ENCODE measurements around the gene SULT4A1. TPM values are rescaled to one million over a fixed set of nuclear protein-coding genes. Genes with fewer than 3 reads are reported as not detected.
A peak's percentile ranks its signal among the peaks of the same experiment; 100 is the strongest.

Gene SULT4A1
- total RNA-seq, 1 donor from 2014 or later, result 6.6 TPM

DNA sequence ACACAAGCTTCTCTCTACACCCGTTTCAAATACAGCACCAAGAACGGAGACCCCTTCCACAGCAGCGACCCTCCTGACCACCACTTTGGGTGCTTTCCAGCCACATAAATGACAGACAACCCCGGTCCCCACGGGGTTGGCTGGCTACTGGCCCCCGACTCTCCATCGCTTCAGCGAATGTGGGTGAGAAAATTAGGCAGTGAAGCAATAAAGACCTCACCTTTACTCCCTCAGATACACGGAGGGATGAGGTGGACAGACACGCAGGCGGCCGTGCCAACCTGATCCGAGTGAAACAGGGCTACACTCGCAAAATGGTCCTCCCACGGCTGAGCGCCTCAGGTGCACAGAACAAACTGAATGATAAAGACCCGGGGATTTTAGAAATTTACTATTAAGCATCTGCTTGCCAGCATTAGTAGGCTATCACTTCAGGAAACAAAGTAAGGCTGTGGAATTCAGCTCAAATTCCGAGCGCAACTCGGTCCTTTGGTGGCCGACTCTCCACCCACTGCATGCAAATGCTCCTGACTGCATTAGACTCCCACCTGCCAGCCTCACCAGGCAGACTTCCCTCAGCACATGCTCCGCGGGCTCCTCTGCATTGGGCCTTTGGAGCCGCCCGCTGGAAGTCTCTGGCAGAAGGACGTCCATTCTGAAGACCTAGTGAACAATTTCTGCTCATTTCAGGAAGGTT lies 37.4 kb downstream of the SULT4A1 start:
- Mint-ChIP-seq H3K27me3 (no peaks in the 10 kb centered on the region), H3K4me1 (ENCODE audit: low read depth) (peaks cover 32% of the 10 kb centered on the region), H3K4me3 (ENCODE audit: low read depth) (no peak overlapping the region), H3K9me3 (ENCODE audit: low read depth) (no peaks in the 10 kb centered on the region), H3K27ac (peak overlapping the region; percentile 83), H3K36me3 (ENCODE audit: insufficient read depth) (no peaks in the 10 kb centered on the region)
- TF ChIP-seq, protein P1, sequence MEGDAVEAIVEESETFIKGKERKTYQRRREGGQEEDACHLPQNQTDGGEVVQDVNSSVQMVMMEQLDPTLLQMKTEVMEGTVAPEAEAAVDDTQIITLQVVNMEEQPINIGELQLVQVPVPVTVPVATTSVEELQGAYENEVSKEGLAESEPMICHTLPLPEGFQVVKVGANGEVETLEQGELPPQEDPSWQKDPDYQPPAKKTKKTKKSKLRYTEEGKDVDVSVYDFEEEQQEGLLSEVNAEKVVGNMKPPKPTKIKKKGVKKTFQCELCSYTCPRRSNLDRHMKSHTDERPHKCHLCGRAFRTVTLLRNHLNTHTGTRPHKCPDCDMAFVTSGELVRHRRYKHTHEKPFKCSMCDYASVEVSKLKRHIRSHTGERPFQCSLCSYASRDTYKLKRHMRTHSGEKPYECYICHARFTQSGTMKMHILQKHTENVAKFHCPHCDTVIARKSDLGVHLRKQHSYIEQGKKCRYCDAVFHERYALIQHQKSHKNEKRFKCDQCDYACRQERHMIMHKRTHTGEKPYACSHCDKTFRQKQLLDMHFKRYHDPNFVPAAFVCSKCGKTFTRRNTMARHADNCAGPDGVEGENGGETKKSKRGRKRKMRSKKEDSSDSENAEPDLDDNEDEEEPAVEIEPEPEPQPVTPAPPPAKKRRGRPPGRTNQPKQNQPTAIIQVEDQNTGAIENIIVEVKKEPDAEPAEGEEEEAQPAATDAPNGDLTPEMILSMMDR (IDR thresholded peaks at IDR 0.05; ENCODE audit: unreplicated experiment), result no peak
- DNase-seq (ENCODE audit: low spot score, unreplicated experiment), result no peak

DNA sequence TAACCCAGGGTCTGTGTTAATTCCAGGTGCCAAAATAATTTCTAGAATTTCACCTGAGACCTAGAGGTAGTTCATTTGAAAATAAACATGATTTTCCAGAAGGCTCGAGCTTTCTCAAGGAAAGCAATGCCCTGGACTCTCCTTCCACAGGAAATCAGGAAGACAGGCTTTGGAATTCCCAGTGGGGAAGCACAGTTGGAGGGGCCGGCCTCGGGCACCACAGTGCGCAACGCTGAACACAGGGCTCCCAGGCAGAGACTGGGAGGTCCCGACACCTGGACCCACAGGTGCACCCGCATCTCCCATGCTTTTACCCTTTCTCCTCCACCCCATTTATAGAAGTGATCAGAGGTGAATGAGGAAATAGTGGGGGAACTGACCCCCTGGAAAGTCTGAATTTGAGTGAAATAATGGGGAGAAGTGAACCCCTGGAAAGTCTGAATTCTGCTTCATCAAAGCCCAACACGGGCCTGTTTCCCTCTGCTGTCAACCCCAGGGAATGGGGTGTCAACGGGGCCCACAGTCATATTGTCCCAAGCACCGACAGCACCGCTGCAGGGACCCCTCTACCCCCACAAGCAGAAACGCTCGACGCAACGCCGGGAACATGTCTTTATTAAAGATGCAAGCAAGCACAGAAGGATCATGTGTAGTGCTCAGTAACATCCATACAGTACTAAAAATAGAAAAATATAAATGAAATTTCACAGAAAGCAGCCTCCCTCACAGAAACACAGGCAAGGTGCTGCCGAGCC lies 38.2 kb downstream of the SULT4A1 start:
- TF ChIP-seq, protein P1 (IDR thresholded peaks at IDR 0.05; ENCODE audit: unreplicated experiment), result no peak
- no peaks in the 10 kb centered on the region for H3K27me3 Mint-ChIP-seq
- no peak overlapping the region for H3K4me3 Mint-ChIP-seq (ENCODE audit: low read depth)
- peak overlapping the region; percentile 94 for H3K27ac Mint-ChIP-seq
- H3K4me1 Mint-ChIP-seq (ENCODE audit: low read depth), result peaks cover 32% of the 10 kb centered on the region
- H3K9me3 Mint-ChIP-seq (ENCODE audit: low read depth), result no peaks in the 10 kb centered on the region
- no peaks in the 10 kb centered on the region for H3K36me3 Mint-ChIP-seq (ENCODE audit: insufficient read depth)
- DNase-seq (ENCODE audit: low spot score, unreplicated experiment), result no peak

DNA sequence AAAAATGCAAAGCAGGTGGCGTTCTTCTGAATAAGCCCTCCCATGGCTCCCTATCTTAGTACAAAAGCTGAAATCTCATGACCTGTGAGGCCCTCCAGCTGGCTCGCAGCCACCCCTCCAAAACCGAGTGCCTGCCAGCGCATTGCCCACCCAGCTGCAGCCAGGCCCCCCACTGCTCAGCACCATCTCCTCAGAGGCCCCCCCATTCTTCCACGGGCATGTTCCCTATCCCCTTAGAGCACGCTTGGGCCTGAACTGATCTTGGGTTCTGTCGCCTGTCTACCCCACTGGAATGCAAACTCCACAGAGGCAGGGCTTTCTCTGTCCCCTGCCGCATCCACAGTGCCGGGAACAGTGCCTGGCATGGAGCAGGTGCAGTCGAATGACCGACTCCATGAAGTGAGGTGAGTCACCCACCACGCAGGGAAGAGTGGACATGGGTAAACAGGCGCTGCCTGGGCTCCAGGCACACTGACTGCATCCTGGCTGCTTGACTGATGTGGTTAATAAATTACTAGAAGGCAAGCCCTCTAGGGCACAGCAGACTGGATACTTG lies 38.9 kb downstream of the SULT4A1 start:
- no peak for DNase-seq (ENCODE audit: low spot score, unreplicated experiment)
- H3K36me3 Mint-ChIP-seq (ENCODE audit: insufficient read depth), result no peaks in the 10 kb centered on the region
- peak overlapping the region; percentile 94 for H3K27ac Mint-ChIP-seq
- no peak overlapping the region for H3K4me3 Mint-ChIP-seq (ENCODE audit: low read depth)
- no peaks in the 10 kb centered on the region for H3K9me3 Mint-ChIP-seq (ENCODE audit: low read depth)
- no peaks in the 10 kb centered on the region for H3K27me3 Mint-ChIP-seq
- TF ChIP-seq, protein P1 (IDR thresholded peaks at IDR 0.05; ENCODE audit: unreplicated experiment), result no peak
- H3K4me1 Mint-ChIP-seq (ENCODE audit: low read depth), result peaks cover 32% of the 10 kb centered on the region

DNA sequence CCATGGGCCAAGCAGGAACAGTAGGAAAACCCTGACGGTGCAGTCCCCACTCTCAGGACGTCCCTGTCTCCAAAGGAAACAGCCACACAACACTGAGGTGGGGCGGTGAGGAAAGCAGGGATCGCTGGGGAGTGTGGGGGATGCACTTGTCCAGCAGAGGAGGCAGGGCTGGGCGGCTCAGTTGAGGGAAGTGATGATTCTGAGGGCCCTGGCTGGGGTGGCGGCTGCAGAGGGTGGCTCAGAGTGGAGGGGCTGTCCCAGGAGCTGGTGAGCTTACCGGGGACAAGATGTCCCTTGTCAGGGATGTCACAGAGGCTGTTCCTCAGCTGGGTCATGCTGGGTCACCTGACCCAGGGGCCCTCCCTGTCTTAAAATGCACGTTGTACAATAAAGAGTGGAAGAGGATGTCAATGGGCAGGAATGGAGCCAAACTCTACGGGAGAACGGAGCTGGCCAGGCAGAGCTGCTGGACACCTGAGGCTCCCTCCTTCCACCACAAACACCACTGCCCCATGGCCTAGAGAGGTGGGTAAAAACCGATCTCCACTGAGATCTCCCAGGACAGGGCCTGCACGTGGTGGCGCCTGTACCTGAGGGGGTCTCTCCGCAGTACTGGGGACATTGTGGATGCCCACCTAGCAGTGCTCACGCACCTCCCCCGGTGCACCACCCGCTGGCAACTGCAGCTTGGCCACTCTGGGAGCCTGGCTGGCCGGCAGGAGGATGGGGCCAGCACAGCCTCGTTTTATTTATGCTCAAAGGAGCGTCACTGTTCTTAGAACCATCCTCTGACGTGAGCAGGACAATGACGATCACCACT lies 40.5 kb downstream of the SULT4A1 start:
- no peaks in the 10 kb centered on the region for H3K36me3 Mint-ChIP-seq (ENCODE audit: insufficient read depth)
- no peaks in the 10 kb centered on the region for H3K9me3 Mint-ChIP-seq (ENCODE audit: low read depth)
- H3K27me3 Mint-ChIP-seq, result no peaks in the 10 kb centered on the region
- no peak for DNase-seq (ENCODE audit: low spot score, unreplicated experiment)
- no peak overlapping the region for H3K27ac Mint-ChIP-seq
- H3K4me1 Mint-ChIP-seq (ENCODE audit: low read depth), result peaks cover 32% of the 10 kb centered on the region
- no peak overlapping the region for H3K4me3 Mint-ChIP-seq (ENCODE audit: low read depth)
- TF ChIP-seq, protein P1 (IDR thresholded peaks at IDR 0.05; ENCODE audit: unreplicated experiment), result no peak
